BE2C (cell line): Measurements from ENCODE around the gene SOAT2.

Experiments used
- DNase-seq: peaks from one replicate; pipeline ENCODE4 v3.0.0-alpha.2; 2020
- H3K27me3 ChIP-seq: fragments of 250-450 bp; sonication (Bioruptor Pico); 2 replicates; pipeline ENCODE4 v1.5.1; 2020; ENCODE audit warnings: mild to moderate bottlenecking
- H3K36me3 ChIP-seq: fragments of 250-450 bp; sonication (Bioruptor Pico); 2 replicates; pipeline ENCODE4 v1.5.1; 2020; ENCODE audit warnings: mild to moderate bottlenecking
- H3K4me1 ChIP-seq: fragments of 250-450 bp; sonication (Bioruptor Pico); 2 replicates; pipeline ENCODE4 v1.5.1; 2020
- H3K4me3 ChIP-seq: 2 replicates; pipeline ENCODE4 v1.5.1; 2011; ENCODE audit warnings: low read depth, low read length
- H3K9me3 ChIP-seq: fragments of 250-450 bp; sonication (Bioruptor Pico); 2 replicates; pipeline ENCODE4 v1.5.1; 2020
- TF ChIP-seq, protein P1 (sequence below): IDR thresholded peaks from 2 replicates; pipeline ENCODE4 v1.5.1; 2012; ENCODE audit warnings: mild to moderate bottlenecking, low read depth, low read length

Gene SOAT2

DNA sequence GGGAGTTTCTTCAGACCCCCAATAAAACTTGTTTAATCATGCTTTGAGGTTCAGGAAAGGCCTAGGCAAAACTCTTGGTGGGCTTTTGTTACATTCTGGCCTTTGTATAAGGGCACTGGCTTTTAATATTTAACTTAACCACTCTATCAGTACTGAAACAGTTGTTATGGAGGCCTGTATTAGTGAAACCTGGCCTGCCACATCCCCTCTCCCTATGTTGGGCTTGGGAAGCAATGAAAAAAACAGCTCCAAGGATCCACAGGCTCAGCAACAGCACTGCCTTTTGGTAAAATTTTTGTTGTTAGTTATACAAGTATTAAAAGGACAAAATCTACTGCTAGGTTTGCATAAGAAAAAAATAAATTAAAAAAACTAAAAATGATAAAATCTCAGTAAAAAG, 10.7 kb downstream of the SOAT2 start:
- H3K36me3 ChIP-seq: no peaks in the 10 kb centered on the region
- H3K4me3 ChIP-seq: no peak overlapping the region
- TF ChIP-seq, protein P1, sequence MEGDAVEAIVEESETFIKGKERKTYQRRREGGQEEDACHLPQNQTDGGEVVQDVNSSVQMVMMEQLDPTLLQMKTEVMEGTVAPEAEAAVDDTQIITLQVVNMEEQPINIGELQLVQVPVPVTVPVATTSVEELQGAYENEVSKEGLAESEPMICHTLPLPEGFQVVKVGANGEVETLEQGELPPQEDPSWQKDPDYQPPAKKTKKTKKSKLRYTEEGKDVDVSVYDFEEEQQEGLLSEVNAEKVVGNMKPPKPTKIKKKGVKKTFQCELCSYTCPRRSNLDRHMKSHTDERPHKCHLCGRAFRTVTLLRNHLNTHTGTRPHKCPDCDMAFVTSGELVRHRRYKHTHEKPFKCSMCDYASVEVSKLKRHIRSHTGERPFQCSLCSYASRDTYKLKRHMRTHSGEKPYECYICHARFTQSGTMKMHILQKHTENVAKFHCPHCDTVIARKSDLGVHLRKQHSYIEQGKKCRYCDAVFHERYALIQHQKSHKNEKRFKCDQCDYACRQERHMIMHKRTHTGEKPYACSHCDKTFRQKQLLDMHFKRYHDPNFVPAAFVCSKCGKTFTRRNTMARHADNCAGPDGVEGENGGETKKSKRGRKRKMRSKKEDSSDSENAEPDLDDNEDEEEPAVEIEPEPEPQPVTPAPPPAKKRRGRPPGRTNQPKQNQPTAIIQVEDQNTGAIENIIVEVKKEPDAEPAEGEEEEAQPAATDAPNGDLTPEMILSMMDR: no peak
- H3K27me3 ChIP-seq: no peaks in the 10 kb centered on the region
- no peaks in the 10 kb centered on the region for H3K9me3 ChIP-seq
- no peak for DNase-seq
- no peaks in the 10 kb centered on the region for H3K4me1 ChIP-seq

DNA sequence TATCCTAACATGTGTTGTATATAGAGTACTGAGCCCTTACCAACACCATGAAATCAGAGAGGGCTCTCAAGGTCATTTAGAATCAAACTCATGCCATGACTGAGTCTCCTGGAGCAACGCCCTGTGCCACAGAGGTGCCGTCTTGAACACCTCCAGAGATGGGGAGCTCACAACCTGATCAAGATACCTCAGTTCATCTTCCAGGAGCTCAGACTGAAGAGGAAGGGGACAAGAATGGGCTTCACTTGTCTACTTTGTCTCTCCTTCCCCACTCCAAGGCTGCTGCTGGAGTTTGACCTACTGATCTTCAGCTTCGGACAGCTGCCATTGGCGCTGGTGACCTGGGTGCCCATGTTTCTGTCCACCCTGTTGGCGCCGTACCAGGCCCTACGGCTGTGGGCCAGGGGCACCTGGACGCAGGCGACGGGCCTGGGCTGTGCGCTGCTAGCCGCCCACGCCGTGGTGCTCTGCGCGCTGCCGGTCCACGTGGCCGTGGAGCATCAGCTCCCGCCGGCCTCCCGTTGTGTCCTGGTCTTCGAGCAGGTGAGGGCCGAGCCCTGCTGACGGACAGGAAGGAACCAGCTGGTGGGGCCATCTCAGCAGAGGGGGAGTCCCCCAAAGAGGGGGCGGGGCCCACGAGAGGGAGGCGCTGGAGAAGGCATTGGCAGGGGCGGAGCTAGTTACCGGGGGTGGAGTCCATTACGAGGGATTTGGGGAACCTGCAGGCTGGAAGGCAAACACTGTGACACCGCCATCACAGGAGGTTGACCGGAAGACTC, 12.0 kb downstream of the SOAT2 start:
- Histone ChIP-seq H3K4me1 (no peaks in the 10 kb centered on the region), H3K36me3 (no peaks in the 10 kb centered on the region), H3K27me3 (no peaks in the 10 kb centered on the region), H3K4me3 (no peak overlapping the region), H3K9me3 (no peaks in the 10 kb centered on the region; the same call in 1 of the 2 replicates)
- no peak for DNase-seq
- TF ChIP-seq, protein P1: no peak

DNA sequence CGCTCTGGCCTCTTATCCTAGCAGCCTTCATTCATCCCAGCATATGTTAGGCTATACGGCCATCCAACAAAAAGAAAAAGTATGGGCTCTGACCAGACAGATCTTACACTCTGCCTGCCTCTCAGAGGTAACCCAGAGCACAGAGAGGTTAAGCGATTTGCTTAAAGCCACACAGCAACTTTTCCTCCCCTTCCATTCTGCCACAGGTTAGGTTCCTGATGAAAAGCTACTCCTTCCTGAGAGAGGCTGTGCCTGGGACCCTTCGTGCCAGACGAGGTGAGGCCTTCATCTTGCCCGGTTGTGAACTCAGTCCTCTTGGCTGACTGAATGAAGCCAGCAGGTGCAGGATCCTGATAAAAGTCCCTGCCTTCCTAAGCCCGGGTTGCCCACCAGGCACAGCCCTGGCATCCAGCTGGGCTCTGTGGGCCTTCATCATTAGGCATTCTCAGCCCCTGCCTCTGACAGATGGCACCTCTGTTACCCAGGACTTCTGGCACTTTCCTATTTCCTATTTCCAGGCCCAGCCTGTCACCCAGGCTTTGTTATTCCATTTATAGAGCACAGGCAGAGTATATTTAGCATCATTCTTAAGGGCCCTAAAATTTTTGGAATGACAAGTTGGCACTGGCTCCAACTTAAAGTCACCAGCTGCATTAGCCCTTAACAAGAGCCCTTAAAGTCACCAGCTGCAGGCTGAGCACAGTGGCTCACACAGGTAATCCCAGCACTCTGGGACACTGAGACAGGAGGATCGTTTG, 12.8 kb downstream of the SOAT2 start:
- H3K4me3 ChIP-seq: no peak overlapping the region
- TF ChIP-seq, protein P1: no peak
- DNase-seq: no peak
- H3K4me1 ChIP-seq: no peaks in the 10 kb centered on the region
- no peaks in the 10 kb centered on the region for H3K36me3 ChIP-seq
- H3K27me3 ChIP-seq: no peaks in the 10 kb centered on the region
- no peaks in the 10 kb centered on the region; the same call in 1 of the 2 replicates for H3K9me3 ChIP-seq

- TF ChIP-seq, protein P1: no peak
- DNase-seq: no peak
- no peaks in the 10 kb centered on the region for H3K27me3 ChIP-seq
- H3K4me1 ChIP-seq: no peaks in the 10 kb centered on the region
- no peaks in the 10 kb centered on the region for H3K36me3 ChIP-seq
- no peaks in the 10 kb centered on the region; the same call in 1 of the 2 replicates for H3K9me3 ChIP-seq
- no peak overlapping the region for H3K4me3 ChIP-seq
Observed at GRCh38 chr12:53118751-53119300, 15.5 kb downstream of the SOAT2 start.

GRCh38 chr12:53120685-53121525, 17.6 kb downstream of the SOAT2 start:
- H3K27me3 ChIP-seq: no peaks in the 10 kb centered on the region
- no peak overlapping the region for H3K4me3 ChIP-seq
- TF ChIP-seq, protein P1: no peak

More at GRCh38 chr12:53120685-53121525, 17.6 kb downstream of the SOAT2 start:
- DNase-seq: no peak
- H3K4me1 ChIP-seq: no peaks in the 10 kb centered on the region
- no peaks in the 10 kb centered on the region; the same call in 1 of the 2 replicates for H3K9me3 ChIP-seq
- H3K36me3 ChIP-seq: no peaks in the 10 kb centered on the region
